ENCODE results near the gene PIN1.
A peak's percentile ranks its signal among the peaks of the same experiment; 100 is the strongest.
"Not testable (repeated sequence)": the region's sequence is repeated elsewhere in the genome, so short reads cannot be mapped to it uniquely, and the experiment has no call there.

Gene PIN1

DNA sequence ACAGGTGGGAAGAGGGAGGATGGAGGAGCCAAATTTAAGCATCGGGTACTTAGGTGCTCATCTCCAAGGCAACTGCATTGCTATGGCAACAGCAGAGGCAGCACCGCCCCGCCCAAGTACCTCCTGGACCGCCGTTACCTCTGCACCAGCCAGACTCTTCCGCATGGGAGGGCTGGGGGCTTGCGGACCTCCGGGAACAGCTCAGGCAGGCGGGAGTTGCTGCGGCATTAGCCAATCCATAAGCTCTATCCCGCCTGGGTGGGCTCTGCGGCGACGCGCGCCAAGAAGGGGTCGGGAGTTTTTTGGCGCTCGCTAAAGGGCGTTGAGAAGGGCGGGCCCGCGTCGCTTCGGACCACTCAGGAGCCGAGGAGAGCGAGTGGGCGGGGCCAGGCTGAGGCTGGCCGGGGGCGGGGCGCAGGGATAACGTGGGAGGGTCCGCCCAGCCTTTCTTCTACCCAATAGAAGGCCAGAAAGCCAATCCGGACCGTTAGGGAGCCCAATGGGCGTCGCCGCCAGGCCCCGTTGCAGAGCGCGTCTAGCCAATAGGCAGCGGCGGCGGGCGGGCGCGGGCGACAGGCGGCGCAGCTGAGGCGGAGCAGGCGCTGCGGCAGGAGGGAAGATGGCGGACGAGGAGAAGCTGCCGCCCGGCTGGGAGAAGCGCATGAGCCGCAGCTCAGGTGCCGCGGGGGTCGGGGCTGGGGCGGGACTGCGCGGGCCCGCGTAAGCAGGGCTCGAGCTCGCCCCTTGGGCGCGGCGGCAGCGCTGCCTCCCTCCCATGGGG, at the start of gene PIN1:
Gene PIN1, plus strand, starts transcription at position 593 of the 781 bp plus-strand sequence. Its CDS starts 27 bp downstream, at position 620.
- TF ChIP-seq Cebpa-rat (IDR thresholded peaks at IDR 0.05), result no peak
- H3K4me3 ChIP-seq, result peak within 1 kb of the TSS; percentile 96

GRCh38 chr19:9785367-9786331, 49.5 kb upstream of the PIN1 start:
- Histone ChIP-seq H3K27ac (peak overlapping the region; percentile 83), H4K20me1 (no peaks in the 10 kb centered on the region), H3K27me3 (no peaks in the 10 kb centered on the region), H3K4me3 (peak overlapping the region; percentile 77), H3K4me2 (peak overlapping the region; percentile 82), H3K36me3 (no peaks in the 10 kb centered on the region), H3K4me1 (peaks cover 18% of the 10 kb centered on the region), H3K9me3 (no peaks in the 10 kb centered on the region), H3K9ac (peak overlapping the region; percentile 80)
- no peak for TF ChIP-seq Cebpa-rat (IDR thresholded peaks at IDR 0.05)

More for the DNA sequence above, at the start of gene PIN1:
- Histone ChIP-seq H3K9me3 (no peaks in the 10 kb centered on the region), H4K20me1 (peaks cover 50% of the 10 kb centered on the region), H3K27me3 (no peaks in the 10 kb centered on the region), H3K4me1 (peaks cover 20% of the 10 kb centered on the region), H3K4me2 (peak within 1 kb of the TSS; percentile 93), H3K36me3 (peaks cover 53% of the 10 kb centered on the region), H3K27ac (peak within 1 kb of the TSS; percentile 85), H3K9ac (peak within 1 kb of the TSS; percentile 91)

GRCh38 chr19:9786342-9786741, 48.8 kb upstream of the PIN1 start:
- H3K27ac ChIP-seq, result peak overlapping the region; percentile 83
- no peaks in the 10 kb centered on the region for H3K36me3 ChIP-seq
- no peaks in the 10 kb centered on the region for H4K20me1 ChIP-seq
- TF ChIP-seq Cebpa-rat (IDR thresholded peaks at IDR 0.05), result no peak
- H3K4me1 ChIP-seq, result peaks cover 25% of the 10 kb centered on the region
- peak overlapping the region; percentile 70 for H3K4me2 ChIP-seq
- H3K4me3 ChIP-seq, result peak overlapping the region; percentile 77
- no peaks in the 10 kb centered on the region for H3K9me3 ChIP-seq
- no peaks in the 10 kb centered on the region for H3K27me3 ChIP-seq
- peak overlapping the region; percentile 80 for H3K9ac ChIP-seq

- Histone ChIP-seq H3K27ac (no peak overlapping the region), H3K27me3 (no peaks in the 10 kb centered on the region), H3K9me3 (no peaks in the 10 kb centered on the region), H3K36me3 (no peaks in the 10 kb centered on the region), H3K4me1 (peaks cover 26% of the 10 kb centered on the region), H4K20me1 (no peaks in the 10 kb centered on the region), H3K4me2 (peak overlapping the region; percentile 70), H3K4me3 (0 out of 2 replicates have a peak overlapping the region, but pooled peaks have one; percentile 77), H3K9ac (no peak overlapping the region; the same call in 1 of the 2 replicates)
- TF ChIP-seq Cebpa-rat (IDR thresholded peaks at IDR 0.05), result no peak
Measured at GRCh38 chr19:9786819-9787218, 48.3 kb upstream of the PIN1 start.

- H4K20me1 ChIP-seq, H3K4me2 ChIP-seq, H3K27ac ChIP-seq, H3K36me3 ChIP-seq, H3K4me3 ChIP-seq, H3K9me3 ChIP-seq, H3K9ac ChIP-seq, H3K27me3 ChIP-seq: not testable (repeated sequence)
- peaks cover 31% of the 10 kb centered on the region for H3K4me1 ChIP-seq
Measured at GRCh38 chr19:9788604-9789003, 46.5 kb upstream of the PIN1 start.

GRCh38 chr19:9789066-9789465, 46.1 kb upstream of the PIN1 start:
- H3K27me3 ChIP-seq, result no peaks in the 10 kb centered on the region
- H4K20me1 ChIP-seq, result no peaks in the 10 kb centered on the region
- H3K4me2 ChIP-seq, result no peak overlapping the region
- no peaks in the 10 kb centered on the region for H3K36me3 ChIP-seq
- TF ChIP-seq Cebpa-rat (IDR thresholded peaks at IDR 0.05), result no peak
- H3K9me3 ChIP-seq, result no peaks in the 10 kb centered on the region
- no peak overlapping the region for H3K4me3 ChIP-seq
- no peak overlapping the region for H3K9ac ChIP-seq
- H3K27ac ChIP-seq, result no peak overlapping the region
- peaks cover 31% of the 10 kb centered on the region for H3K4me1 ChIP-seq

GRCh38 chr19:9789579-9789978, 45.5 kb upstream of the PIN1 start:
- not testable (repeated sequence) for H3K27me3 ChIP-seq, H3K9me3 ChIP-seq, H3K4me2 ChIP-seq, H3K36me3 ChIP-seq, H3K4me3 ChIP-seq, H3K27ac ChIP-seq, H3K9ac ChIP-seq, H4K20me1 ChIP-seq
- peaks cover 26% of the 10 kb centered on the region for H3K4me1 ChIP-seq

- H3K4me2 ChIP-seq, result peak overlapping the region; percentile 72
- H3K36me3 ChIP-seq, H3K27me3 ChIP-seq, H3K27ac ChIP-seq, H3K9me3 ChIP-seq, H4K20me1 ChIP-seq: not testable (repeated sequence)
- peaks cover 22% of the 10 kb centered on the region for H3K4me1 ChIP-seq
- H3K4me3 ChIP-seq, result peak overlapping the region; percentile 66
- H3K9ac ChIP-seq, result 0 out of 2 replicates have a peak overlapping the region, but pooled peaks have one; percentile 6
Measured at GRCh38 chr19:9791073-9791367, 44.1 kb upstream of the PIN1 start.

DNA sequence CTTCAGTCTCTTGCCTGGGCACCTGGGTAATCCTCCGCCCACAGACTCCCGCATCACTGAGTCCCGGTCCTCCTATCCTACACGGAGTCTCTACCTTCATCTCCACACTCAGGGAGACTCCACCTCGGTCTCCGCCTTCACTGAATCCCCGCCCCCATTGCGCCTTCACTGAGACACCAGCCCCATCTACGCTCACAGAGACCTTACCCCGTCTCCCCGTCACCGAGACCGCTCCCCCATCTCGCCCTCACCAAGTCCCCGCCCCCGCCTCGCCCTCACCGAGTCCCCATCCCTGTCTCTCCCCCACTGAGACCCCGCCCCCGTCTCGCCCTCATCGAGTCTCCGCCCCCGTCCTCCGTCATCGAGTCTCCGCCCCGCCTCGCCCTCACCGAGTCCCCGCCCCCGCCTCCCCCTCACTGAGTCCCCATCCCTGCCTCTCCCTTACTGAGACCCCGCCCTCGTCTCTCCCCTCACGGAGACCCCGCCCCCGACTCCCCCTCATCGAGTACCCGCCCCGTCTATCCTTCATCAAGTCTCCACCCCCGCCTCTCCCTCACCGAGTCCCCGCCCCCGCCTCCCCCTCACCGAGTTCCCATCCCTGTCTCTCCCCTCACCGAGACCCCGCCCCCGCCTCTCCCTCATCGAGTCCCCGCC, 43.4 kb upstream of the PIN1 start:
- Histone ChIP-seq H3K9ac (0 out of 2 replicates have a peak overlapping the region, but pooled peaks have one; percentile 50), H3K4me2 (peak overlapping the region; percentile 72), H3K36me3 (no peaks in the 10 kb centered on the region), H3K27ac (no peak overlapping the region), H3K27me3 (no peaks in the 10 kb centered on the region), H3K4me3 (peak overlapping the region; percentile 77), H3K4me1 (peaks cover 18% of the 10 kb centered on the region), H3K9me3 (no peaks in the 10 kb centered on the region), H4K20me1 (no peaks in the 10 kb centered on the region)
- TF ChIP-seq Cebpa-rat (IDR thresholded peaks at IDR 0.05), result no peak
